Measurements from ENCODE around the gene CDH6.

GRCh38 chr5:31346896-31347551 lies 153.5 kb downstream of the CDH6 start:
- TF ChIP-seq POLR2AphosphoS5 (IDR thresholded peaks at IDR 0.05; ENCODE audit: insufficient read depth, low read depth, low read length) (no peak), JUN (IDR thresholded peaks at IDR 0.05; ENCODE audit: borderline replicate concordance, insufficient read depth, insufficient read length, low read depth) (no peak), CTCF (IDR thresholded peaks at IDR 0.05; ENCODE audit: extremely low read depth in 1 of 2, insufficient read depth in 1 of 2, low read depth in 1 of 2, low read length in 2 of 2) (no peak), MAX (IDR thresholded peaks at IDR 0.05; ENCODE audit: insufficient read depth, insufficient read length) (no peak), EZH2 (IDR thresholded peaks at IDR 0.05; ENCODE audit: borderline replicate concordance, low read depth, low read length, severe bottlenecking) (no peak), POLR2A (IDR thresholded peaks at IDR 0.05; ENCODE audit: low read depth, low read length) (no peak)
